ENCODE data around the gene RTP5. TPM values are rescaled to one million over a fixed set of nuclear protein-coding genes. Genes with fewer than 3 reads are reported as not detected.
A peak's percentile ranks its signal among the peaks of the same experiment; 100 is the strongest.
"Not testable (repeated sequence)": the region's sequence is repeated elsewhere in the genome, so short reads cannot be mapped to it uniquely, and the experiment has no call there.

The RTP5 gene
- total and polyA plus RNA-seq, 2 donors = 0.66 to 3.7 TPM

- Histone ChIP-seq H3K27me3 (ENCODE audit: control insufficient read depth in 2 of 2, insufficient read depth in 1 of 2, low read length in 1 of 2) (no peaks in the 10 kb centered on the region), H3K4me3 (ENCODE audit: low read length in 2 of 2) (no peak overlapping the region), H3K36me3 (ENCODE audit: control insufficient read depth in 2 of 2, insufficient read depth in 2 of 2, low read length in 1 of 2) (no peaks in the 10 kb centered on the region), H3K27ac (ENCODE audit: low read depth in 1 of 2, low read length in 1 of 2) (no peak overlapping the region), H3K4me1 (ENCODE audit: control insufficient read depth in 2 of 2, insufficient read depth in 2 of 2, low read length in 2 of 2) (peaks cover 28 to 49% of the 10 kb centered on the region in 2 donors), H3K9me3 (ENCODE audit: control insufficient read depth in 2 of 2, insufficient read depth in 1 of 2, low read length in 1 of 2) (peaks cover 0 to 38% of the 10 kb centered on the region in 2 donors)
- DNase-seq (ENCODE audit: low read depth in 6 of 9, low spot score in 9 of 9) = no peak
- 92% methylated on average over 17 of the region's 17 CpGs for WGBS
Observed at GRCh38 chr2:241874277-241874925, 4.9 kb downstream of the RTP5 start.

GRCh38 chr2:241875754-241876527 is 6.4 kb downstream of the RTP5 start:
- H3K27ac ChIP-seq (ENCODE audit: low read depth in 1 of 2, low read length in 1 of 2); H3K4me3 ChIP-seq (ENCODE audit: low read length in 2 of 2); H3K36me3 ChIP-seq (ENCODE audit: control insufficient read depth in 2 of 2, insufficient read depth in 2 of 2, low read length in 1 of 2); DNase-seq (ENCODE audit: low read depth in 6 of 9, low spot score in 9 of 9); H3K27me3 ChIP-seq (ENCODE audit: control insufficient read depth in 2 of 2, insufficient read depth in 1 of 2, low read length in 1 of 2): not testable (repeated sequence)
- Histone ChIP-seq H3K4me1 (ENCODE audit: control insufficient read depth in 2 of 2, insufficient read depth in 2 of 2, low read length in 2 of 2) (peaks cover 16 to 46% of the 10 kb centered on the region in 2 donors), H3K9me3 (ENCODE audit: control insufficient read depth in 2 of 2, insufficient read depth in 1 of 2, low read length in 1 of 2) (peaks cover 0 to 38% of the 10 kb centered on the region in 2 donors)
- 72% methylated on average over 20 of the region's 22 CpGs for WGBS

- Histone ChIP-seq H3K9me3 (ENCODE audit: control insufficient read depth in 2 of 2, insufficient read depth in 1 of 2, low read length in 1 of 2) (peaks cover 0 to 38% of the 10 kb centered on the region in 2 donors), H3K27ac (ENCODE audit: low read depth in 1 of 2, low read length in 1 of 2) (no peak overlapping the region), H3K4me3 (ENCODE audit: low read length in 2 of 2) (no peak overlapping the region), H3K27me3 (ENCODE audit: control insufficient read depth in 2 of 2, insufficient read depth in 1 of 2, low read length in 1 of 2) (no peaks in the 10 kb centered on the region), H3K36me3 (ENCODE audit: control insufficient read depth in 2 of 2, insufficient read depth in 2 of 2, low read length in 1 of 2) (no peaks in the 10 kb centered on the region), H3K4me1 (ENCODE audit: control insufficient read depth in 2 of 2, insufficient read depth in 2 of 2, low read length in 2 of 2) (peaks cover 10 to 45% of the 10 kb centered on the region in 2 donors)
- no peak for DNase-seq (ENCODE audit: low read depth in 6 of 9, low spot score in 9 of 9)
- 85% methylated on average over 18 of the region's 18 CpGs for WGBS
Observed at GRCh38 chr2:241876528-241877196, 7.1 kb downstream of the RTP5 start.

GRCh38 chr2:241877197-241877685 is 7.7 kb downstream of the RTP5 start:
- Histone ChIP-seq H3K4me3 (ENCODE audit: low read length in 2 of 2) (no peak overlapping the region), H3K27ac (ENCODE audit: low read depth in 1 of 2, low read length in 1 of 2) (no peak overlapping the region), H3K36me3 (ENCODE audit: control insufficient read depth in 2 of 2, insufficient read depth in 2 of 2, low read length in 1 of 2) (no peaks in the 10 kb centered on the region), H3K4me1 (ENCODE audit: control insufficient read depth in 2 of 2, insufficient read depth in 2 of 2, low read length in 2 of 2) (peaks cover 6 to 45% of the 10 kb centered on the region in 2 donors), H3K9me3 (ENCODE audit: control insufficient read depth in 2 of 2, insufficient read depth in 1 of 2, low read length in 1 of 2) (peaks cover 0 to 38% of the 10 kb centered on the region in 2 donors), H3K27me3 (ENCODE audit: control insufficient read depth in 2 of 2, insufficient read depth in 1 of 2, low read length in 1 of 2) (no peaks in the 10 kb centered on the region)
- no peak for DNase-seq (ENCODE audit: low read depth in 6 of 9, low spot score in 9 of 9)
- 80% methylated on average over 16 of the region's 16 CpGs for WGBS

- Histone ChIP-seq H3K4me1 (ENCODE audit: control insufficient read depth in 2 of 2, insufficient read depth in 2 of 2, low read length in 2 of 2) (peaks cover 8 to 45% of the 10 kb centered on the region in 2 donors), H3K36me3 (ENCODE audit: control insufficient read depth in 2 of 2, insufficient read depth in 2 of 2, low read length in 1 of 2) (no peaks in the 10 kb centered on the region), H3K4me3 (ENCODE audit: low read length in 2 of 2) (no peak overlapping the region), H3K9me3 (ENCODE audit: control insufficient read depth in 2 of 2, insufficient read depth in 1 of 2, low read length in 1 of 2) (peaks cover 0 to 38% of the 10 kb centered on the region in 2 donors), H3K27ac (ENCODE audit: low read depth in 1 of 2, low read length in 1 of 2) (peak overlapping the region in 1 of 2 donors; percentile 26), H3K27me3 (ENCODE audit: control insufficient read depth in 2 of 2, insufficient read depth in 1 of 2, low read length in 1 of 2) (no peaks in the 10 kb centered on the region)
- peak in 4 of 9 donors; percentile 65 to 84 (median 78) for DNase-seq (ENCODE audit: low read depth in 6 of 9, low spot score in 9 of 9)
- WGBS = 39% methylated on average over 27 of the region's 27 CpGs
Observed at GRCh38 chr2:241877989-241878970, 8.8 kb downstream of the RTP5 start.

DNA sequence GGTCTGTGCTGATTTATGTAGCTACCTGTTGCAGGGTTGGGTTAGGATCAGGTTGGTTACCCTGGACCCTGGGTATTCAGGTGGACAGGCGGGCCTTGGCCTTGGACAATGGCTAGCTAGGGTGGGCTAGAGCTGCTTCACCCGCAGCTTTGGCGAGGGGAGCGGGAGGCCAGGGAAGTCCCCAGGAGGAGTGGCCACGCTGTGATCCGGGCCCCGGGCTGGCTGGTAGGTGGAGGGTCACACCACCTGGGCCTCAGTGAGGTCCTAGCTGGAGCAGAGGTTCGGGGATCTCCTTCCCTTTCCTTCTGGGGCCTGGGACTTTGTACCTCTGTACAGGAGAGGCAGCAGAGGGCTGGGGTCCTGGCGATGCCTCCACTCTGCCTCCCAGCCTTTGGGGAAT is 9.8 kb downstream of the RTP5 start:
- no peak overlapping the region for H3K27ac ChIP-seq (ENCODE audit: low read depth in 1 of 2, low read length in 1 of 2)
- no peak overlapping the region for H3K4me3 ChIP-seq (ENCODE audit: low read length in 2 of 2)
- H3K36me3 ChIP-seq (ENCODE audit: control insufficient read depth in 2 of 2, insufficient read depth in 2 of 2, low read length in 1 of 2) = peaks cover 0 to 3% of the 10 kb centered on the region in 2 donors
- H3K4me1 ChIP-seq (ENCODE audit: control insufficient read depth in 2 of 2, insufficient read depth in 2 of 2, low read length in 2 of 2) = peaks cover 10 to 52% of the 10 kb centered on the region in 2 donors
- no peak for DNase-seq (ENCODE audit: low read depth in 6 of 9, low spot score in 9 of 9)
- H3K9me3 ChIP-seq (ENCODE audit: control insufficient read depth in 2 of 2, insufficient read depth in 1 of 2, low read length in 1 of 2) = peaks cover 0 to 30% of the 10 kb centered on the region in 2 donors
- no peaks in the 10 kb centered on the region for H3K27me3 ChIP-seq (ENCODE audit: control insufficient read depth in 2 of 2, insufficient read depth in 1 of 2, low read length in 1 of 2)
- WGBS = 91% methylated on average over 9 of the region's 9 CpGs

- H3K27me3 ChIP-seq (ENCODE audit: control insufficient read depth in 2 of 2, insufficient read depth in 1 of 2, low read length in 1 of 2) = no peaks in the 10 kb centered on the region
- H3K27ac ChIP-seq (ENCODE audit: low read depth in 1 of 2, low read length in 1 of 2) = peak overlapping the region; percentile 94 to 96
- no peak for DNase-seq (ENCODE audit: low read depth in 6 of 9, low spot score in 9 of 9)
- WGBS = 88% methylated on average over 16 of the region's 16 CpGs
- H3K4me3 ChIP-seq (ENCODE audit: low read length in 2 of 2) = peak overlapping the region; percentile 68 to 70
- H3K9me3 ChIP-seq (ENCODE audit: control insufficient read depth in 2 of 2, insufficient read depth in 1 of 2, low read length in 1 of 2) = peaks cover 0 to 18% of the 10 kb centered on the region in 2 donors
- H3K36me3 ChIP-seq (ENCODE audit: control insufficient read depth in 2 of 2, insufficient read depth in 2 of 2, low read length in 1 of 2) = peaks cover under 1 to 7% of the 10 kb centered on the region in 2 donors
- peaks cover 21 to 61% of the 10 kb centered on the region in 2 donors for H3K4me1 ChIP-seq (ENCODE audit: control insufficient read depth in 2 of 2, insufficient read depth in 2 of 2, low read length in 2 of 2)
Observed at GRCh38 chr2:241880311-241881073, 11.0 kb downstream of the RTP5 start.

Measured in thymus (tissue), 11 donors.